GM21423 (cell line): Measurements from ENCODE around the gene NF2.

Experiments
- ATAC-seq: cut with Tn5 transposase; IDR thresholded peaks from one replicate; pipeline ENCODE4 v1.9.1; 2021; ENCODE audit warnings: mild to moderate bottlenecking, moderate library complexity; ENCODE audit not compliant: unreplicated experiment

Gene NF2

DNA sequence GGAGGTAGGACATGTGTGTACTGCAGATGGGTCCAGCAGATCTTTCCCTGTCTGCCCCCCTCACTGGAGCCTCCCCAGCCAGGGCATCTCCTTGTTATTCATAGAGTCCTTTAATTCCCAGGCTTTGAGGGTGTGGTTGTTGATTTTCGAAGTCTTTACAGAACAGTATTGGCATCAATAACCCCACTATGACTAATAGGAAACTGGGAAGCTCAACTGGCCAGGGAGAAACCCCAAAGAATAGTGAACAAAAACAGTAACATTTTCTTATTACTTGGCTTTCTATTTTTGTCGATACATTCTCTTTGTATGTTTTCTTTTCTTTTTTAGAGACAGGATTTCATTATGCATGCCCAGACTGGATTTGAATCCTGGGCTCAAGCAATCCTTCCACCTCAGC, 57.9 kb downstream of the NF2 start:
- no peak for ATAC-seq

DNA sequence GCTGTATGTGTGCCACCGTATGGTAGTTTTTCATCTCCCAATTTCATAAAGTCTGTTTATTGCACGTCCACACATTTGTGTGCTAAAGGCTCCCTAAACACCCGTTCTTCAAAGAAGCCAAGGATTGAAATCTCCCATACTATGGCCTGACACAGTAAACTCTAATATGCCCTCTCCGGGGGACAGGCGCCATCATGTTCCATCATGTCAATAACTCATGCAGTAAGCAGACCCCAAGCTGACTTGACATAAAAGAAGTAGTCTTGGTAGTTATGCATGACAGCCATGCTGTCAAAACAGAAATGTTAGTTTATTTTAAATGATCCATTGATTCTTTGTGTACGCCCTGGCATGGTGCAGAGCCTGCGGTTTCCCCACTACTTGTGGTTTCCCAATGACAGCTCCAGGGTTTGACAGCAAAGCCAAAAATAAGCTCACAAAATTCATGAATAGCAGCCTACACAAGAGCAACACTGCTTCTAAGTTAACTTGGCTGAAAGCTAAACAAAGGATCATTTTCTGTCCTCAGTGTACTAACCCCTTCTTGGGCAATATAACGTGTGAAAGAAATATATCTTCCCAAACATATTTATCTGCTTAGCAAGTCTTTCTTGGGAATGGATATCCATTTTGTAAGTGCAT, 59.9 kb downstream of the NF2 start:
- no peak for ATAC-seq

GRCh38 chr22:29665486-29665885, 62.1 kb downstream of the NF2 start:
- ATAC-seq: no peak

DNA sequence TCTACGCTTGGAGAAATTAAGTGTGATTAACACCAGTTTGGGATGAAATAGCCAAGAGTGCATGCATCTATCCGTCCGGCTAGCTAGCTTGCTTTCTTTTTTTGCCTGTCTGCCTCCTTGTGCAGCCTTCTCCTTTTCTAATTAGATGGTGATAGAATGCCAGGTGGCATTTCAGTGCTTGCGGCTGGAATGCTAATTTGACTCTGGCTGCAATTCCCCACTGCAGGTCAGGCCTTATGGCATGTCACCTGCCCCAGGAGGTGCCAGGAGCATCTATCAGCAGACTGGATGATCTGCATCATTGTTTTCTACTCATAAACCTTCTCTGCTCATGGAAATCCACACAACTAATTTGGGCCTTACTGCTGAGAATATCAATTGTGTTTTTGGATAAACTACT, 65.2 kb downstream of the NF2 start:
- no peak for ATAC-seq

- ATAC-seq: no peak
These were observed 67.2 kb downstream of the NF2 start for GRCh38 chr22:29670626-29671025.

GRCh38 chr22:29673361-29674066, 70.1 kb downstream of the NF2 start:
- ATAC-seq: no peak

GRCh38 chr22:29674121-29674520, 70.7 kb downstream of the NF2 start:
- no peak for ATAC-seq

GRCh38 chr22:29679316-29679715, 75.9 kb downstream of the NF2 start:
- ATAC-seq: no peak

GRCh38 chr22:29683536-29683935, 80.1 kb downstream of the NF2 start:
- ATAC-seq: no peak

- ATAC-seq: no peak
These were observed 80.8 kb downstream of the NF2 start for GRCh38 chr22:29684244-29684643.

GRCh38 chr22:29689206-29689879, 85.9 kb downstream of the NF2 start:
- no peak for ATAC-seq

- no peak for ATAC-seq
These were observed 86.4 kb downstream of the NF2 start for GRCh38 chr22:29689880-29690213.

- no peak for ATAC-seq
These were observed 87.0 kb downstream of the NF2 start for GRCh38 chr22:29690476-29690875.

GRCh38 chr22:29691636-29692326, 88.3 kb downstream of the NF2 start:
- no peak for ATAC-seq

DNA sequence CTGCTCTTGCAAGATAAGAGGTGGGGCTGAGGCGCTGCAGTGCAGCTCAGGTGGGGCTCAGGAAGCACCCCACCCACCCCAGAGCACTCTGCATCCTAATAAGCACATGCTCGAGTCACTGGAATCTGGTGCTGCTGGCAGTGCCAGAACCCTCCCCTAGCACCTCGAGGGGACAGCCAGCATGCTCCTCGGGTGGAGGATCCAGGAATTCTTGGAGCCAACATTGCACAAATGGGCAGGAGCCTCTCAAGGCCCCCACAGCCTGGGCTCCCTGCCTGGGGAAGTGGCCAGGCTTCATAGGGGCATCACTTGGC, 88.9 kb downstream of the NF2 start:
- no peak for ATAC-seq

DNA sequence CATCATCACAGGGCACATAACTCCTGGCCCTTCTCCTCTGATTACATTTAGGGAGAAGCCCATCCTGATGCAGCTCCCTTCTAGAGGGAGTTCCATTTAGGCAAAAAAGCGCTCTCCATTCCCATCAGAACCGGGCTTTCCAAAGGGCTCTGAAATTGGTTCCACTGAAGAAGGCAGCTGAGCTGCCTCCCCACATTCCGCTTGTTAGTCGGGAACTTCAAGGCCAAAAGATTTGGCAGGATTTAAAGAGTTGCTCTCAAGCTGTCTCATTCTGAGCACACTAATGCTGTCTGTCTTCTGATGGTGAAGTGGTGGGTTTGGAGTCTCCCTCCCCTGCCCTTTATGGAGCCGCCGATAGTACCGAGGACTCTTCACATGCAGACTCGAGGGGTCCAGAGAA, 89.7 kb downstream of the NF2 start:
- ATAC-seq: no peak

DNA sequence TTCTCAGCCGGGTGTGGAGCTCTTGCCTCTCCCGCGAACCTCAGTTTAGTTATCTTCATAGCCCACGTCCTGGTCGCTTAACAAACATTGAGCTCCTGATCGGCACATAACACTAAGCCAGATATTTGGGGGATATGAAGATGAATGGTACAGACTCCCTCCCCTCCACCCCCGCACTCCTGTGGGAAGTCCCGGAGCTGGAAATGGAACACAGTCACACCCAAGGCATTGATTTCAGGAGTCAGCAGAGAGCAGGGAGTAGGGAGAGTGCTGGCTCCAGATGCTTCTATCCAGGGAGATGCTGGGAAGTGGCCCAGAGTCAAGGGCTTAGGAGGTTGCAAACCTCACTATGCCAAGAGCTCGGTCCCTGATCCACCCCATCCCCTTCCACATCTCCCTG, 90.2 kb downstream of the NF2 start:
- no peak for ATAC-seq

GRCh38 chr22:29695129-29695926, 91.9 kb downstream of the NF2 start:
- no peak for ATAC-seq

DNA sequence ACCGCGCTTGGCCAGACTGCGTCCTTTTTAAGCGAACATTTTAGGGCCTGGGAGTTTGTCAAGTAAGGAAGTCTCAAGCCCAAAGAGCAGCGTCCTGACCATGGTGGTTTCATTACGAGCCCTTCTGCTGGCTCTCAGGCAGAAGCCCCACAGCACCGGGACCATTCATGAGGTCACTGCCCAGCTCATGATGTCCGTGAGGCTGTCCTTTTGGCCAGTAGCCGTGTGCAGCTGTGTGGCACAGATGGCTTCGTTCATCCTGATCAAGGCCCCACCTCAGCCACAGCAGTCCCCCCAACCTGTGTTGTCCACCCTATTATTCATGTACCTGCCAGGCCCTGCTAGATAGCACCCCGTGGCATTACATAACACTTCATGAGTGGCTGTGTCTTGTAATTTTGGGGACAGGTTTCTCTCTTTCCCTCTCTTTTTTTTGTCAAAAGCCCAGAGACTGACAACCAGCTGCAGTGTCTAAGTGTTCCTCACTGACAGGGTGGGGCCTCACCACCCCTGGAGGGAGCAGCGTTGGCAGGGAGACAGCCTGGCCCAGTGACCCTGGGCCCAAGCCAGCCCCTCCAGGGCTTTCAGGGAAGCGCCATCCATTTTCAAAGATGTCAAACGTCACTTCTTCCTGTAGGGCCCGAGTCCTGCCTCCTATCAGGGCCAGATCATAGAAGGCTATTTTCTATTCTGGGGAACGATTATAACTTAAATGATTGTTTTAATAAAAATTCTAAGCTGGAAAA, 94.6 kb downstream of the NF2 start:
- ATAC-seq: no peak

DNA sequence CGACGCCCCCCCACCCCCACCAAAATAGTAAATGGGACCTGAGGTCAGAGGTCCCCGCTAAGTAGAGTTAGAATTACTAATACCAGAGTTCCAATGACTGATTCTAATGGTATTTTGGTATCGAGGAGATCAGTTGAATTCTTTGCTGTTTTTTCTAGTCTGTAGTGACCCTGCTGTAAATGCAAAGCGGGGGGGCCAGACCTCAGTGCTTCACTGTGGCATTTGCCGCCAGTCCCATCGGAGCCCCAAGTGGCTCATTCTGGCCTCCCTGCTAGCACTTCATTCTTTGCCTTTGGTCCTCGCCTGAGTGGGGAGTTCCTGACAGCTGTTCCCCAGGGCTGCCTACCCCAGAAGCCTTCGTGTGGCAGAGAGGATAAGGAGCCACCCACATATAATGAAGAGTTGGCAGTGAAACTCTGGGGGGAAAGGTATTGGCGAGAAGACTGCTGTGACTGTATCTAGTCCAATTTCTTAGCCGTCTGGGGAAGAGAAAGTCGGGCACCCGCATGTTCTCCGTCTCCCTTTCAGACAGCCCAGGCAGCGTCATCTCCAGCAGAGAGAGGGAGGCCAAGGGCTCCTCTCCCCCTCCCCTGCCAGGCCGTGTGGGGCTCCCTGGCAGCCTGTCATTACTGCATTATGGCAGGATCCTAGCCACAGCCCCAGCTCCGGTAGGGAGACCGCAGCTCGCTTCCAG, 96.9 kb downstream of the NF2 start:
- no peak for ATAC-seq
